GM21381 (cell line): ENCODE data around the gene CACTIN.

Experiments
- ATAC-seq: cut with Tn5 transposase; IDR thresholded peaks from one replicate; pipeline ENCODE4 v1.9.1; 2021; ENCODE audit warnings: mild to moderate bottlenecking, moderate library complexity; ENCODE audit not compliant: unreplicated experiment

CACTIN gene

DNA sequence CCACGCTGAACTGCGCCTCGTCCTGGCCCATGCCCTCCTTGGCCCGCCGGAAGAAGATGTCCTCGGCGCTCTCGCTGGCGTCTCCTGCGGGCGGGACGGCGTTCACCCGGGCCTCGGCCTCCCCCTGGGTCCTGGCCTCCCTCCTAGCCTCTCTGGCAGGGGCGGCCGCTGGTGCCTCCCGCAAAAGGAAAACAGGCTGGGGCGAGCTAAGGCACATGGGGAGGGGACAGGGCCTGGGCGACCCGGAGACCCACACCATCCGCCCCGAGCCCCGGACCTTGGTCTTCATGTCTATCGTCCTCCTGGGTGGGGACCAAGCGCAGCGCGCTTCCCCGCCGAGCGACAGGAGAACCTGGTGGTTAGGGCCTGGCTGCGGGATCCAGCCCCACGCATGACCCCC lies 14.3 kb downstream of the CACTIN start:
- no peak for ATAC-seq

DNA sequence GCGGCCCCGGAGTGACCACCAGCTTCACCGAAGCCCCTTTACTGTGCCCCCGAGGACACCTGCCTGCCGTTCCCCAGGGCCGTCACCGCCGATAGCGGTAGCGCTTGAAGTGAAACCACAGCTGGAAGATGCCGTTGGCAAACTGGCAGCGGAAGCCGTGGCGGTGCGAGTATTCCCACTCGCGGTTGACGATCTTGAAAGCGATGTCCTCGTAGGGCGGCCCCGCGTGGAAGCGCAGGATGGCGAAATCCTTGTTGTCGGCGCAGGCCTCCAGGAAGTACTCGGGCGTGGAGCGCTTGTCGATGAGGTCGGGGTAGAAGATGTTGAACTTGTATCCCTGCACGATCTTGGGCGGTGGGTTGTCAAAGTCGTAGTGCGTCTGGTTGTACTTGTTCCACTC lies 14.7 kb downstream of the CACTIN start:
- ATAC-seq = no peak

DNA sequence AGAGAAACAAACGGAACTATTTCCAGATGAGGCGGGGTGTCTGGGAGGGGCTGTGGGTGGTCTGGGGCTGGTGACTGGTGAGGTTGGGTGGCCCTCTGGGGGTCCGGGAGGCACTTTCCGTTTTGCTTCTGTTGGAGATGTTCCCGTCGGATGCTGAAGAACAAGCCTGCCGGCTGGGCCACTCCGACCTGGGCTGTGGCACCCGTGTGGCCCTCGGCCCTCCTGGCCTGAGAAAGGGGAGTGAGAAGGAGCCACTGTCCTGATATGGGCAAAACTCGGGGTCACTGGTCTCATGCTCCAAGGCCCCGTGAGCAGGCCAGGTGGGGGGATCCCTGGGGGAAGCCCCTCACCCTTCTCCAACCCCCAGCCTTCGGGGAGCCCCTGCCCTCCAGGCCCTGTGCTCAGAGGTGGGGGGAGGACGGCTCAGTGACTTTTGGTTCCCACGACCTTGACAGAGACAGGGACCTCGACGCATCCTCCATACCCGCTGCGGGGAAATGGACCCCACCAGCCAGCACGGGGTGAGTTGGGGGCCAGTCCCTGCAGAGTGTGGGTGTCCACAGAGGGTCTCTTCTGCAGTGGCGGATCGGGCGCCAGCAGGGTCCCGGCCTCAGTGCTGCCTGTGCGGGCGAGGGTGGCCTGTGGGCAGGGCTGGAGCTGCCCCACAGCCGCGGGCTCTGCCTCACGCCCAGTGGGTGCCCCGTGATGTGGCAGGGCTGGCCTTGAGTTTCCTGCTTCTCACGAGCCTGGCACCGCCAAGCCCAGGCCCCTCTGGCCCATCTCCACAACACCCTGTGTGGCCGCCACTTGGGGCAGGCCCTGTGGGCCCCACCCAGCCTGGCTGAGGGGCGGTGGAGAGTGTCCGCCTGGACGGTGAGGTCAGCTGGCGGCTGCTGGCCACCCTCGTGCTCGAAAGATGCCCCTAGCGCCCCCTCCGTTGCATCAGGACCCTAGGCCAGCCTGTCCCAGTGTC lies 15.6 kb downstream of the CACTIN start:
- no peak for ATAC-seq

DNA sequence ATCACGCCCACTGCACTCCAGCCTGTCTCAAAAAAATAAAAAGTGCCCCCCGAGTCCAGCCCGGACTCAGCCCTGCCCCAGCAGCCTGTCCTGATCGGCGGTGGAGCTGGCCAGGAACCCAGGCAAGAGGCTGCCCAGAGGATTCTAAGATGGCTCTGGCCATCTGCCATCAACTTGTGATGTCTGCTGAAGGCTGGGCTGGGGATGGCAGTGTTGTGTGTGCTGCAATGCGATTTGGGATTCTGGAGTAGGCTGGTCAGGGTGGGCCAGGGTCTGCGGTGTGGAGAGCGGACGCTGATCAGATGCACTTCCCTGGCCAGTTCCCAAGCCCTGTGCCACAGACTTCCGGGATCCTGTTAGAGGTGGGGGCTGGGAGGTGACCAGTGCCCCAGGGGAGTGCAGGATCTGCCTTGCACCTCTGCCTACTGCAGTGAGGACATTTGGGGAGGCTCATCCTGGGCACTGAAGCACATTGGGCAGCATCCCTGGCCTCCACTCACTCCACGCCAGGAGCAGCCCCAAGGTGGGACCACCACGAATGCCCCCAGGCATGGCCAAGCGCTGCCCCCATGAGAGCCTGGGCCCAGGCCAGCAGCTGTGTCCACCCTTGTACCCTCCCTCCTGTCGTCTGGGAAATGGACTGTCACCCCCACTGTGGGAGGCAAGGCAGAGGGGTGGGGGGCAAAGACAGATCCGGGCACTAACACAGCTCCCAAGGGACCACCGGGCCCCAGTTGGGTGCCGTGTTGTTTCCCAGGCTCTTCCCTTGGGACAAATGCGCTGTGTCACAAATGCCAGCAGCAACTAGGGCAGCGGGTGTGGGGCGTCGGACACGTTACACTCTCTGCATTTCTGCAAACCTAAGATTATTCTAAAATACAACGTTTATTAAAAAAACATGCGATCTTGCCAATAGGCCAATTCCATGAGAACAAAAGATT lies 16.5 kb downstream of the CACTIN start:
- no peak for ATAC-seq

DNA sequence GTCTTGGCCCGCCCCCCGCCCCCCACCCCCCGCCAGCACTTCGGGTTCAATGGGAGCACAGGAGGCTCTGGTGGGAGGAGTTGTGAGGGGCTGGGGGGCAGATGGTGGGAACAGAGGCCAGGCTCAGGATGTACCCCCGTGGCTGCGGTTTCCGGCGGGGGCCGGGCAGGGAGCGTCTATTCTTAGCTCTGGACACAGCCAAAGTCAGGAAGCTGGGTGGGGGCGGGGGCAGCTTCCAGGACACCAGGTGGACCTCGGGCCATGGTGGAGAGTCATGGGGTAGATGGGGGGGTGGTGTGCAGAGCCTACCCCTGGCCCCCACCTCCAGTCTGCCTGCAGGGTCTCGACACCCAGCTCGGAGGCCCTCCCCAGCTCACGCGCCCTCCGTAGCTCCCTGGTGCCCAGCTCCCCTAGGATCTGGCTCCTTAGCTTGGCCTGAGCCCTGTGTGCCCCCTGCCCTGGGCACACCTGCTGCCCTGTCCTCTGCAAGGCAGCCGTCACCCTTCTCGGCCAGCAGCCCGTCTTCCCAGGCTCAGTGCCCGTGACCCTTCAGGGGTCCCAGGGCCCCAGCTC lies 17.8 kb downstream of the CACTIN start:
- no peak for ATAC-seq

- ATAC-seq = no peak
Measured at GRCh38 chr19:3608079-3608641, 18.4 kb downstream of the CACTIN start.

DNA sequence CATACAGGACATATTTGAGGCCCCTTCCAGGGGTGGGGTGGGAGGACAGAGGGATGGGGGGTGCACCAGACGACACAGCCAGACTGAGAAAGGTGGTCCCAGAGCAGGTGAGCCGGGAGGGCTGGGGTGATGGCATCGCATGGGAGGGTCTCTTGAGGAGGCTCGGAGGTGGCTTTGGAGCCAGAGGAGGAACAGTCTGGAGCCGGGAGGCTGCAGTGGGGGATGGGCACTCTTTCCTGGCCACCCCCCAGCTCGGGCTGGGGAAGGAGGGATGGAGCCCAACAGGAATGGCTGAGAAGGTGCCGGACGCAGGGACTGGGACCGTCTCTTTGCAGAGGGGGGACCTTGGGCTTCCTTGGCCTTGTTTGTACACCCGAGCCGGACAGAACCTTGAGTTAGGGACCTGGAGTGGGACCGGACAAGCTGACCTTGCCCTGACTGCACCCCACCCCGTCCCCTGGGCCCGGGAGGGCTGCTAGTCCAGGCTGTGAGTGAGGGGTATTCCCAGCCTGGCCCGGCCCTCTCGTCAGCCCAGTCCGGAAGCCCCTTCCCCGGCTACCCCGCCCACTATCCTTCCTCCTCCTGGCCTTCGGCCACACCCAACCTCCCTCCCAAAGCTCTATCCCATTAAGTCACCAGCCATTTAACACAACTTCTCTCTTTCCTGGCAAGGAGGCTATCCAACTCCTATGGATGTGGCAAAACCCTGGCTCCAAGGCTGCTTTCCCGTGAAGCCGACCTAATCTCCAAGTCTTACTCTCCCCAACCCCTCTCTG lies 19.1 kb downstream of the CACTIN start:
- no peak for ATAC-seq

DNA sequence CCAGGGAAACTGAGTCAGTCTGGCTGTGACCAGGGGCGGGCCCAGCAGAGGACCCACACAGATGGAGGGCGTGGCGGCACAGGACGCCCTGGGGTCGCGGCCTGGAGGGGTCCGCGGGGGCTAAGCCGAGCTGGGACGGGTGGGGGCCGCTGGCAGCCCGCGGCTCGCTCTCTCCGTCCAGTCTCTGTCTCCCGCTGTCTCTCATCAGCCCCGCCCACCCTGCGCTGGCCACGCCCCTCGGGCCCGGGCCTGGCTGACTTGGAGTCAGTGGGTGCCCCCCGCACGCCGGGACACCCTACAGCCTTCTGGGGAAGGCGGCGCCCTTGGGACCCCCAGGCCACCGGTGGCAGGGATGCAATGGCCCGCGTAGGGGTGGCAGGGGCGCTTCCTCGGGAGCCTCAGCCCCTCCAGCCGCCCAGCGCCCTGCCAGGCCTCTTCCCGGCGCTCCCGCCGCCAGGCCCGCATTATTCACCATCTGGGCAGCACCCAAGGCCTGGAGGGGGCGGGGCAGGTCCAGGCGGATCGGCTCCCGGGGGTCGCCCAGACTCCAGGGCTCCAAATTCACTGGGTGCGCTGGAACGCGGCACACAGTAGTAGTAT lies 19.8 kb downstream of the CACTIN start, which contains the start of gene TBXA2R:
Gene TBXA2R (minus strand): TSS at position 186 of the 600 bp plus-strand sequence. CDS start 6,241 bp downstream, outside the sequence.
- no peak for ATAC-seq

DNA sequence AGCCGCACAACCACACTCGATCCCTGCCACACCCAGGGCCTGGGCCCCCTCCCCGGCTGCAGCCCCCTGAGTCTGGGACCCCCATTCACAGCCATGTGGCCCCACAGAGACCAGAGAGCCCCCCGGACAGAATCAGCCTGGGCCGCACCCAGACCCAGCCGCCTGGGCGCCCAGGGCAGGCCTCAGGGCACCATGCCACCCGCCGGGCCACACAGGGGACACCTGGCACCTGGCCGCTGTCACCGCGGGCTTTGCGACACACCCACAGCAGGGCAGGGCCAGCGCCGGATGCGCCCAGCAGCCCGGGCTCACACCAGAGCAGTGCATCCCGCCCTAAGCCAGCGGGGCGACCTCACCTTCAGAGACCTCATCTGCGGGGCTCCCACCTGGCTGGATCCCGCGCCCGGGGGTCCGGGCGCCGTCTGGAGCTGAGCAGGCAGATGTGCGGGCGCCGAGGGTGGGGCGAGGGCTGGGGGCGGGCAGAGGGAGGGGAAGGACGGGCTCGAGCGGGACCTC lies 20.4 kb downstream of the CACTIN start:
- no peak for ATAC-seq

DNA sequence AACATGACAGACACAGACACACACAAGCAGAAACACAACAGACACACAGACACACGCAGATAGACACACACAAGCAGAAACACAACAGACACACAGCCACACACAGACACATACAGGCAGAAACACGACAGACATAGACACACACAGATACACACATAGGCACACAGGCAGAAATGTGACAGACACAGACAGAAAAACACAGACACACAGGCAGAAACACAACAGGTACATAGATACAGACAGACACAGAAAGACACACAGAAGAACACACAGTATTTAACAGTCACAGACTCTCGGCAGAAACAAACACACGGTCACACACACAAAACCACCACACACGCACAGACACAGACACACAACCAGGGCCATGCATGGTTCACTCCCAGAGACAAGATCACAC lies 20.8 kb downstream of the CACTIN start:
- no peak for ATAC-seq

- no peak for ATAC-seq
Measured at GRCh38 chr19:3605361-3605760, 21.2 kb downstream of the CACTIN start.

DNA sequence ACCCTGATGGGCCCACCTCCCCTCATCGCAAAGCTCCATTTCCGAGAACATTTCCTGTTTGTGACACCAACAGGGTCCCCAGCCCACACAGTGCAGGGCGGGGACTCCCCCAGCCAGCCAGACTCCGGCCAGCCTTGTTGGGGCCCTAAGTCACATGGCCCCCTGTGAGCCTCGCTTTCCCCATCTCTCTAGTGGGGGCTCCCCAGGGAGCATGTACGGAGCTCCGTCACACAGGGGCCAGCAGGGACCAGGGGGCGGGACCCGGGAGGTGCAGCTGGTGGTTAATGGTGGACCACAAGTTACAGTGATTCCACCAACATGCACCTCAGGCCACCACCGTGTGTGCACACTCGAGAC lies 21.6 kb downstream of the CACTIN start:
- ATAC-seq = no peak

- ATAC-seq = no peak
Measured at GRCh38 chr19:3604227-3604986, 22.2 kb downstream of the CACTIN start.

- no peak for ATAC-seq
Measured at GRCh38 chr19:3603121-3603811, 23.3 kb downstream of the CACTIN start.

DNA sequence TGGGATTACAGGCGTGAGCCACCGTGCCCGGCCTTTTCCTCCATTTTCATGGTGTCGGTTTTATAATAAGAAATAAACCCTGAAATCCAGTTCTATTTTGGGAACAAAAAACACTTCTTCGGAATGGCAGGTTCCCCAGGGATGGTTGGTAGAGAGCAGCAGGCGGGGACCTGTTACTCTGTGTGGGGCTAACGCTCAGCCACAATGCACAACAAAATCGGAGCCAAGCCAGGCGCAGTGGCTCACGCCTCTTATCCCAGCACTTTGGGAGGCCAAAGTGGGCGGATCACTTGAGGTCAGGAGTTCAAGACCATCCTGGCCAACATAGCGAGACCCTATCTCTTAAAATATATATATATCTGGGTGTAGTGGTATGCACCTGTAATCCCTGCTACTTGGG lies 25.6 kb downstream of the CACTIN start:
- no peak for ATAC-seq

DNA sequence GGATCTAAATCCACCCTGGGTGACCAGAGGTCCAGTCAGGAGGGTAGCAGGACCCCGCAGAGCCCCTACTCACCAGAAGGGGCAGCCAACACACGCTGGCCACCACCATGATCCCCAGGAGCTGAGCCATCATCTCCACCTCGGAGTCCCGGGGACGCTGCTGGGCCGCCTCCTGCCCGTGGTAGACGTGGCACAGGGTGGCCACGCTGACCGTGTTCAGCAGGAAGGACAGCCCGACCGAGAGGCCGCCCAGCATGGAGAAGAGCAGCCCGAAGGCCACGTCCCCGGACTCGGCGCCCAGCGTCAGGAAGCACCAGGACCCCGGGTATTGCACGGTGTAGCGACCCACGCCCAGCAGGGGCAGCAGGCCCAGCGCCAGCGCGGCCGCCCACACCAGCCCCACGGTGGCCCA lies 26.8 kb downstream of the CACTIN start:
- ATAC-seq = no peak

- ATAC-seq = no peak
Measured at GRCh38 chr19:3595521-3596061, 31.0 kb downstream of the CACTIN start.

GRCh38 chr19:3593156-3593555 lies 33.4 kb downstream of the CACTIN start:
- ATAC-seq = no peak
